Measurements from ENCODE around the gene NBPF12.
"Not testable (repeated sequence)": the region's sequence is repeated elsewhere in the genome, so short reads cannot be mapped to it uniquely, and the experiment has no call there.

DNA sequence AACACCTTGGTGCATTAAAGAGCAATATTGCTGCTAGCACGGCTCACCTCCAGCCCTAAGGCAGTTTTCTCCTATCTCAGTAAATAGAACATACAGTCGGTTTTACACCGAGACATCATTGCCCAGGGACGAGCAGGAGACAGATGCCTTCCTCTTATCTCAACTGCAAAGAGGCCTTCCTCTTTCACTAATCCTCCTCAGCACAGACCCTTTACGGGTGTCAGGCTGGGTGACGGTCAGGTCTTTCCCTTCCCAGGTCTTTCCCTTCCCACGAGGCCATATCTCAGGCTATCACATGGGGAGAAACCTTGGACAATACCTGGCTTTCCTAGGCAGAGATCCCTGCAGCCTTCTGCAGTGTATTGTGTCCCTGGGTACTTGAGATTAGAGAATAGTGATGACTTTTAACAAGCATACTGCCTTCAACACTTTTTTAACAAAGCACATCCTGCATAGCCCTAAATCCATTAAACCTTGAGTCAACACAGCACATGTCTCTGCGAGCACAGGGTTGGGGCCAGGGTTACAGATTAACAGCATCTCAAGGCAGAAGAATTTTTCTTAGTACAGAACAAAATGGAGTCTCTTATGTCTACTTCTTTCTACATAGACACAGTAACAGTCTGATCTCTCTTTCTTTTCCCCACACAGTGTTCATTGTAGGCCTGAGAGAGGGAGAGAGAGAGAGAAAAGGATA is 30.4 kb upstream of the NBPF12 start:
- not testable (repeated sequence) for TF ChIP-seq POLR2AphosphoS5, POLR2A (IDR thresholded peaks at IDR 0.05; ENCODE audit: low read depth, low read length)

Measured in GM12892 (cell line).